NB4 (cell line): Measurements from ENCODE around the gene FBXL17.

Experiments used
- DNase-seq: peaks from one replicate; pipeline ENCODE4 v3.0.0; 2010; ENCODE audit warnings: low read depth
- H3K4me3 ChIP-seq: one replicate; pipeline ENCODE4 v1.5.1; 2011; ENCODE audit warnings: mild to moderate bottlenecking, low read depth, low read length, moderate library complexity
- MYC ChIP-seq: IDR thresholded peaks from 2 replicates; pipeline ENCODE4 v1.6.1; 2011; ENCODE audit warnings: low read depth, low read length
- POLR2A ChIP-seq: IDR thresholded peaks from 2 replicates; pipeline ENCODE4 v1.6.1; 2011; ENCODE audit warnings: mild to moderate bottlenecking; ENCODE audit not compliant: insufficient read length; ENCODE audit errors: extremely low read depth
- TF ChIP-seq, protein P1 (sequence below): IDR thresholded peaks from one replicate; pipeline ENCODE4 v1.5.1; 2012; ENCODE audit warnings: low read depth, low read length
- TF ChIP-seq, protein P2 (sequence below): IDR thresholded peaks from 2 replicates; pipeline ENCODE4 v1.6.1; 2011; ENCODE audit warnings: low read depth, low read length

FBXL17 gene

DNA sequence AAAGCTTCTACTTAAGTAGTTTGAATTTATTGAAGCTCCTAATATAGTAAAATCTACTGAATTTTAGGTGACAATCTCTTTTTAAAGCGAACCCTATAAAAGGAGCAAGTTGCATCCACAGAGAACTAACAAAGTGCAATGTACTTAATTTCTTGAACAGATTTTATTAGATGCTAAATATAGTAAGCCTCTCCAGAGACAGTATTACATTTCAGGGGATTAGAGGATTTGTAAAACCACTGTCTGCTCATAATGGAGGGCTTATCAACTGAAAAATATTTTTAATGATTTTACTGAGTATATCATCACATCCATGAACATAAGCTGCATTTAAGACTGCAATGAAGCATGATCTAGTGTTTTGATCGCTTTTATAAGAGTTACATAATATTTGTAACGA lies 481.2 kb downstream of the FBXL17 start:
- TF ChIP-seq POLR2A (no peak), MYC (no peak)
- TF ChIP-seq, protein P1, sequence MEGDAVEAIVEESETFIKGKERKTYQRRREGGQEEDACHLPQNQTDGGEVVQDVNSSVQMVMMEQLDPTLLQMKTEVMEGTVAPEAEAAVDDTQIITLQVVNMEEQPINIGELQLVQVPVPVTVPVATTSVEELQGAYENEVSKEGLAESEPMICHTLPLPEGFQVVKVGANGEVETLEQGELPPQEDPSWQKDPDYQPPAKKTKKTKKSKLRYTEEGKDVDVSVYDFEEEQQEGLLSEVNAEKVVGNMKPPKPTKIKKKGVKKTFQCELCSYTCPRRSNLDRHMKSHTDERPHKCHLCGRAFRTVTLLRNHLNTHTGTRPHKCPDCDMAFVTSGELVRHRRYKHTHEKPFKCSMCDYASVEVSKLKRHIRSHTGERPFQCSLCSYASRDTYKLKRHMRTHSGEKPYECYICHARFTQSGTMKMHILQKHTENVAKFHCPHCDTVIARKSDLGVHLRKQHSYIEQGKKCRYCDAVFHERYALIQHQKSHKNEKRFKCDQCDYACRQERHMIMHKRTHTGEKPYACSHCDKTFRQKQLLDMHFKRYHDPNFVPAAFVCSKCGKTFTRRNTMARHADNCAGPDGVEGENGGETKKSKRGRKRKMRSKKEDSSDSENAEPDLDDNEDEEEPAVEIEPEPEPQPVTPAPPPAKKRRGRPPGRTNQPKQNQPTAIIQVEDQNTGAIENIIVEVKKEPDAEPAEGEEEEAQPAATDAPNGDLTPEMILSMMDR: no peak
- TF ChIP-seq, protein P2, sequence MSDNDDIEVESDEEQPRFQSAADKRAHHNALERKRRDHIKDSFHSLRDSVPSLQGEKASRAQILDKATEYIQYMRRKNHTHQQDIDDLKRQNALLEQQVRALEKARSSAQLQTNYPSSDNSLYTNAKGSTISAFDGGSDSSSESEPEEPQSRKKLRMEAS: no peak
- no peak for DNase-seq
- no peak overlapping the region for H3K4me3 ChIP-seq

DNA sequence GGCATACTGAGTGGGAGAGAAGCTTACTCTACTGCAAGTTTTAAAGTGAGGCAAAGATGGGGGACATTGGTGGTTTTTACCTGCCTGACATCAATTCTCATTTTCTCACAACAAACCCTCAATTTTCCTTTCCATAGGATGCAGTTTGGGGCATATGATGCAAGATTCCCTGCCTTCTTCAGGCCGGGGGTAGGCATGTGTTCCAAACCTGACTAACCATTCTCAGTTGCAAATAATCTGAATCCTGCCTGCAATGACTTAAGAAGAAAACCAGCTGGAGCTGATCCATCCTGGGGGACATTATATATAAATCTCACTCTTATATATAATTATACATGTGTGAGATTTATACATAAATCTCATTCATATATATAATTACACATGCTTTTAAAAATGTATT lies 487.5 kb downstream of the FBXL17 start:
- H3K4me3 ChIP-seq: no peak overlapping the region
- no peak for DNase-seq
- TF ChIP-seq, protein P2: no peak
- TF ChIP-seq, protein P1: no peak
- TF ChIP-seq MYC: no peak
- no peak for TF ChIP-seq POLR2A

GRCh38 chr5:107893642-107894041 lies 488.3 kb downstream of the FBXL17 start:
- TF ChIP-seq, protein P2: no peak
- TF ChIP-seq, protein P1: no peak
- TF ChIP-seq MYC: no peak
- no peak for TF ChIP-seq POLR2A
- DNase-seq: peak; percentile 51
- H3K4me3 ChIP-seq: no peak overlapping the region

DNA sequence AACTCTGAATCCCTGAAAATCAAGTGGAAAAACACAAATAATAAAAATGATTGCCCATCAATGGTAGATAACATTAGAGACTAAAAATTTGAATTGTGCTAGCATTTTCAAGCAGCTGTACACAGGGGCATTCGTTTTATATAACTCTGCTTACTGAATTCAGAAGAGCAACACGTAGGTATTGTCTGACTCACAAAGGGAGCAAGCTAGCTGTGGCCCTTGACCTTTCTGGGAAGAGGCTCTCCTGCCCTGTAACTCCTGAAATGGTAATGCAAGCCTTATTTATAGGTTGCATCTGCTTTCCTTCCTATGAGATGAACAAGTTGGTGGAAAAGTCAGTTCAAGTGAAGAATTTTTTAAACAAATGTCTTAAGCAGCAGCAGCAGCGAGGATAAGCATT lies 492.5 kb downstream of the FBXL17 start:
- no peak for DNase-seq
- TF ChIP-seq MYC (no peak), POLR2A (no peak)
- TF ChIP-seq, protein P2: no peak
- TF ChIP-seq, protein P1: no peak
- H3K4me3 ChIP-seq: no peak overlapping the region

GRCh38 chr5:107888541-107888940 lies 493.4 kb downstream of the FBXL17 start:
- no peak overlapping the region for H3K4me3 ChIP-seq
- no peak for DNase-seq
- TF ChIP-seq, protein P1: no peak
- TF ChIP-seq MYC: no peak
- TF ChIP-seq POLR2A: no peak
- TF ChIP-seq, protein P2: no peak
